ENCODE measurements around the gene SERTAD1.
"Not testable (repeated sequence)": the region's sequence is repeated elsewhere in the genome, so short reads cannot be mapped to it uniquely, and the experiment has no call there.

Gene SERTAD1

DNA sequence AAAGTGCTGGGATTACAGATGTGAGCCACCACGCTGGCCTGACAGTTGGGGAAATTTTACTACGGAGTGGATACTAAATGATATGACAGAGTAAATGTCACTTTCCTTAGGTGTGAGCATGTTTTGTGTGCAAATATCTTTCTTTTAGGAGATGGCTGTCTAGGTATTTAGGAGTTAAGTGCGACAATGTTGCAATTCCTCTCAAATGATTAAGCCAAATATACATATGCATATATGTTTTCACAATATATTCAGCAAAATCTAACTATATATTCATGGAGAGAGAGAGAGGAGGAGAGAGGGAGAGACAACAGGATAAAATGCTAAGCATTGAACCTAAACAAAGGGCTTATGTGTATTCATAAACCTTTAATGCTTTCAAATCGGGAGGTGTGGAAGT is 23.7 kb upstream of the SERTAD1 start:
- no peak for DNase-seq

DNA sequence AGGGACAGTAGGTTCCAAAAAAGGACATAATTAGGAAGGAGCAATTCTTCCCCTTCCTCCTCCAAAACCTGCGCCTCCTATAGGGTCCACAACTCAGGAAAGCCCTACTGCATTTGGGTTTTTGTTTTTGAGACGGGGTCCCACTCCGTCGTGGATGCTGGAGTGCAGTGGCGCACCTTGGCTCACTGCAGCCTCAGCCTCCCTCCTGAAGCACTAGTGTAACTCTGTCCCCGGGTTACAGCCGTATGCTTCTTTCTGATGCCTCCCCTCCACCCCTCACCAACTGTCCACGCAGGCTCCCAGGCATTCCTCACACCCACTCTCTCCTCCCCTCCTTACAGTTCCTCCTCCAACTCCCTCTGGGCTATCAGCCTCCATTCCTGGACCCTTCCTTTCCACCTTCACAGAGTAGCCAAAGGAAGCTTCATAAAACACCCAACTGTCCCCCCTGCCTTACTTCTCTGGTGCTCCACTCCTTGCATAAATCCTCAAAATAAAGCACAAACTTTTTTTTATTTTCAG is 20.5 kb upstream of the SERTAD1 start:
- no peak for DNase-seq

DNA sequence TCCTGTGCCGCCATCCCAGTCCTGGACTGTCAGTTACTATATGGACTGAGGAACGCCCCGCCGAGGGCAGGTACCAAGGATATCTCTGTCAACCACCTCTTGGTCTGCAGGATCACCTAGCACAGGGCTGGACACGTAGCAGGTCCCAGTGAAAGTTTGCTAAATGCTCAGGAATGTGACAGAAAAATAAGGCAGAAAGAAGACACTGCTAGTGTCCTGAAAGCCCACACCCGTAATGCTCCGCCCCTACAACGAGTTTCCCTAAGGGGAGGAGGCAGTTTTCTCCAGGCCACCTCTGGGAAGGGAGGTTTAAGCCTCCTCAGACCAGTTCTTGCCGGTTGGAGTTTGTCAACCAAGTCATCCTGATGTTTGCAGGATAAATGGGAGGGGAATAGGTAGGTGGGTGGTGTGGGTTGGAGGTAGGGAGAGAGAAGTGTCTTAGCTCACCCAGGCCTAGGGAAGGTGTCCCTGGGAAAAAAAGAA is 20.0 kb upstream of the SERTAD1 start:
- DNase-seq = no peak

DNA sequence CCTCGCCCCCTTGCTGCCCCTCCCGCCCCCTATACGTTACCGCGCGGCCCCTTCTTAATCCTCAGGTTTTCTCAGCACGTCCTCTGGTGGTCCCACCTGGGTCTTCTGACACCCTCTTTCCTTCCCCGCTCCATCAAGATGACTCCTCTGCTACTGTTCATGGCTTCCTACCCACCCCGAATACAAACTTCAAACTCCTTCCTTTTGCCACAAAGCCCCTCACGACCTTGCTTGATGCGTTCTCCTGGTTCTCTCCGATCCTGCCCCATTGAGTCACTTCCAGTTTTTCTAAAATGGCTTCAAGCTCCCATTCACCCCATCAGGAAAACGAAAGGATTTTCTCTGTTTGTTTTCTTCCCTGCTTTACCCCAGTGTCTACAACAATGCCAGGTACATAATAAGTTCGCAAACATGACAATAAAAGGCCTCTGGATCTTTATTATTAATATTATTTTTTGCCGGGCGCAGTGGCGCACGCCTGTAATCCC is 19.1 kb upstream of the SERTAD1 start:
- no peak for DNase-seq

DNA sequence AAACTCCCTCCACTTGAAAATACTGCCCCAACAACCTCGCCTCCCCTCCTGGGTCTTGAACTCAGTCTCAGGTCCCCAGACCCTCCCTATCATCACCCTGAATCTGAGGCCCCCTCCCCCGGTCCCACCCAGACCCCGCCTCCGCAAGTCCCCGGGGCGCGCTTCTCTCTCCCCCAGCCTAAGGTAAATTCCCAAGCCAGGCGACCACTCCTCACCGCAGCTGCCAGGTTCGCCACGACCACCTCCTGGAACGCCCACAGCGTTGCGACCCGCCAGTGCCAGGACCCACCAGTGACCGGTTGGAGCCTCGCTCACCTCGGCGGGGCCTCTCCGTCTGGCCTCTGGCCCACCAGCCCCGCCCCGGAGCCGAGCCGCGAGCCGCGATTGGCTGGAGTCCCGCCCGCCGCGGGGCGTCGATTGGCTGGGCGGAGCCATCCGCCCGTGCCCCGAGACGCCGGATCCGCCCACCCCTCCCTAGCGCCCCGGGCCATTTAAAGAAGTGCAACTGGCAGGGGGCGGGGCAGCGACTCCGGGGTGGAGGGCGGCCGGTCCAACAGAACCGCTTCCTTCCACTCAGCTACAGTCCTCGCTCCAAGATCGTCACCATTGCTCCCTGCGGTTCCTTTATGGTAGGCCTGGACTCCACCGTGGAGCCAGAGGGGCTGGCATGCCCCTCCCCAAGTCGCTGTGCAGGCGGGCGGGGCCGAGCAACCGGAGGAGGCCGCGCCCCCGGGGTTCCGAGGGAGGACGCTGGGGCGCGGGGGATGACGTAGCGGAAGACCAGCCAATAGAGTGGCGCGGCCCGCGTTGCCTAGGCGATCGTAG is 18.4 kb upstream of the SERTAD1 start, which contains the start of gene SERTAD3:
Gene SERTAD3 (minus strand): TSS at position 336 of the 825 bp plus-strand sequence. CDS start 2,255 bp downstream, outside the sequence.
- DNase-seq = peak; percentile 94

DNA sequence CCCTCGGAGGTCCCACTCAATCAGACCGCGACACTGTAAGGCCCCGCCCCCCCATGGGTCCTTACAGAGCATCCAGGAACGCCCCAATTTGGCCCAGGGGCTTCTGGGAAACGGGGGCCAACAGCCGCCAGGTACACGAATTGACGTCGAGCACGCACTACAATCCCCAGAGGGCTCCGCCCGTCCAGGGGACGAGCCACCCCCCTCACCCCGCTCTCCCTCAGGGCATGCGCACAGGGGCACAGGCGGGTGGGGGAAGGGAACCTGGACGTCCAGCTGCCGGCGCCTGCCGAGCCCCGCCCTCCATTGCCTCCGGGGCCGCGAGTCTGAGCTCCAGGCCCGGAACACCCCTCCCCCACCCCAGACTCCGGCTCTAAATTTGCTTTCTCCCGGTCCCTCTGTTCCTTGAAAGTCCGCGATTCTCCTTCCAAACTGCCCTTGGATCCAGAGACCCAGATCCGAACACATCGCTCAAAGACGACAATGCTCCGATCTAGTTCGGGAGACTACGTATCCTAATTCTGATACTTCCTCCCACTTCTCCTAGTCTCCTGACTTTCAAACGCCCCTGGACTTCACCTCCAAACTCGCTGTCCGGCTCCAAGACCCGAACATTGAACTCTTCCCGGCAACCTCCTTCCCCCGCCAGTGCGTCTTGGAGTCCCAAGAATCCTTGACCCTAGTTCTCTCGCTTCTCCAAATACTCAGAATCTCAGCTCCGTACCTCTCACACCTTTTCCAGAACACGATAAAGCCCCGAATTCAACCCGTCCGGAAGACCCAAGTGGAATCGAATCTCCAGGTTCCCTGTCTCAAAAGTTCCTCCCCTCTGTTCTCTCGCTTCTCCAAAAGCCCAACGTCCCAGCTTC is 17.6 kb upstream of the SERTAD1 start:
- peak; percentile 99 for DNase-seq

DNA sequence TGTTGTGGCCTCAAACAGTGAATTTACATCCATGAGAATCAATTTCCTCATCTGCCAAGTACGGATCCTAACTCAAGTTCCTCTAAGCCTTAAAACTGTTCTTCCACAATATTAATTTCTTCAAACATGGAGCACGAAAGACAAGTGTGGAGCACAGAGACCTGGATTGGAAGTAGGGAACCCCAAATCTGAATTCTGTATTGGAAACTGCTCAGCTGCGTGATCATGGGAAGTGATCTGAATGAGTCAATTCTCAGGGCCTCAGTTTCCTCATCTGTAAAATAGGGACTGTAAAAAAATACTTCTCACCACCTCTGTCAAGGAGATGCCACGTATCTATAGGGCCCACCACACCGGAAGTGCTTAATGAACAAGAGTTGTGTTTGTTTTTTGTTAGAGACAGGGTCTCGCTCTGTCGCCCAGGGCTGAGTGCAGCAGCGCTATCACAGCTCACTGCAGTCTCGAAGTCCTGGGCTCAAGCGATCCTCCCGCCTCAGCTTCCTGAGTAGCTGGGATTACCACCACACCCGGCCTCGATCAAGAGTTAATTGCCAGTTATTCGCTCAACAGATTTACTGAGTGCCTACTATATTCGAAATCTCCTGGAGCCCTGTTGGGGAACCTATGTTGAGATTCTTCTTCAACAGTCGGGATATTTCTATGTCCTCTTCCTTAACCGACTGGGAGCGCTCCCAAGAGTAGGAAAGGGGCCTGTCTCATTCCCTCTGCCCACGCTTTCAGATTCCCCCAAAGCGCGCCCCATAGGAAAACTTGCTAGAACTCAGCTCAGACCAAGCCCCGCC is 16.7 kb upstream of the SERTAD1 start:
- no peak for DNase-seq

DNA sequence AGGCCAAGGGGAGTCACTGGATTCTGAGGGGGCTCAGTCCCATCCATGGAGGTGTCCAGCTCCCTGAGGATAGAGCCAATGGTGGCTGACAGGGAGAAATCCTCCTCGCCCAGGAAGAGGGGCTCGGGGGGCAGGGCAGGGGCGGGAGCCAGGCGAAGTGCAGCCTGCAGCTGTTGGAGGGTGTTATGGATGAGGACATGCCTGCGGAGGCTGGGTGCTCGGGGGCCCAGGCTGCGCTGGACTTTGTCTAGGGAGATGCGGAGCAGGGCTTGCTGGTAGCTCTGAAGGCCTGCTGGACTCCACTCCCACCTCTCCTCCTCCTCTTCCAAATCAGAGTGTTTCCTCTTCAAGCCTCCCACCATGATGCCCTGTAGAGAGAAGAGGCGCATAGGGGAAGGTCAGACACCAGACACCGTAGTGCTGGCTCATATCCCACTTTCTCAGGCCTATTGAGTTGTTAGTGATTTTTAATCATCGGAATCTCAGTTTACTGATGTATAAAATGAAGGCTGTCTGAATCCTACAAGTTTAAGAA is 16.0 kb upstream of the SERTAD1 start:
- DNase-seq = no peak

DNA sequence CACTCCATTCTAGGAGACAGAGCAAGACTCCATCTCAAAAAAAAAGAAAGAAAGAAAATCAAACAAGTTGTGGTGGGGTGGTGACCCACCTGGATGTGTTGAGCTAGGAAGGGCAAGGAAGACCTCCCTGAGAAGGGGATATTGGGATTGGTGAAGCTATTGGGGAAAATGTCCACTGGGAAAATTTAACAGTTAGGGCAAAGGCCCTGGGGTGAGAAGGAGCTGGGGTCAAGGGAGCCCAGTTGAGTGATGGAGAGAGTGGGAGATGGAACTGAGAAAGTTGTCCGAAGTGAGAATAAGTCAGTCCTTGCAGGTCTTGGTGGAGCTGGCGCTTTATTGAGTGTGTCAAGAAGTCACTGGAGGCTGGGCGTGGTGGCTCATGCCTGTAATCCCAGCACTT is 12.5 kb upstream of the SERTAD1 start:
- DNase-seq = no peak

DNA sequence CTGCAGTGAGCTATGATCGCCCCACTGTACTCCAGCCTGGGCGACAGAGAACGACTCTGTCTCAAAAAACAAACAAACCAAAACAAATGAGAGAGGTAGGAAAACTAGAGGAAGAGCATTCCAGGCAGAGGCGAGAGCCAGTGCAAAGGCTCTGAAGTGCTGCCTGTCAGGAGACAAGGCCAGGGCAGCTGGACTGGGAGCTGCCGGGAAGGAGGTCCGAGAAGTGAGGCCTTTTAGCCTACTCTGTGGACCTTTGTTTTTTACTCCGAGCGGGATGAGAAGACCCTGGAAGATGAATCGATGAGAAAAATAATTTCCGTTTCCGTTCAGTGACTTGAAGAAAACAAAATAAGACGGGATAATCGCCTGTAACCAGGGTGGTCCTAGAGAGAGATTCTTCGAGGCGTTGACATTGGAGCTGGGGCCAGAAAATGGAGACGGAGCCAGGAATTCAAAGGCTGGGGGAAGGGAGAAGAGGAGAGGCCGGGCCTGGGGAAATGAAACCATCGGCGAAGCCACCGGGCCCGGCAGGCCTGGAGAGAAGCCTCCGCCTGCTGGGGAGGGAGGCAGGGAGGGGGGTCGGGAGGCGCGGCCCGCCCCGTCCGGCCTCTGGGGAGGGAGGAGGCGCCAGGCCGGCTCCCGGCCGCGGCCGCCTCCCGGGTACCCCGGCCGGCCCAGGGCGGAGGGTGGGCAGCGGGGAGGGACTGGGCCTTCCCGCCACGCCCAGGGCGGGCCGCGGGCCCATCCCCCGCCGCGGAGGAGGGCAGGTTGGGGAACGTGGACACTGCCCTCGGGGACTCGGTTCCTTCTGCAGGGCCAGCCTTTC is 7.8 kb upstream of the SERTAD1 start:
- DNase-seq = no peak

DNA sequence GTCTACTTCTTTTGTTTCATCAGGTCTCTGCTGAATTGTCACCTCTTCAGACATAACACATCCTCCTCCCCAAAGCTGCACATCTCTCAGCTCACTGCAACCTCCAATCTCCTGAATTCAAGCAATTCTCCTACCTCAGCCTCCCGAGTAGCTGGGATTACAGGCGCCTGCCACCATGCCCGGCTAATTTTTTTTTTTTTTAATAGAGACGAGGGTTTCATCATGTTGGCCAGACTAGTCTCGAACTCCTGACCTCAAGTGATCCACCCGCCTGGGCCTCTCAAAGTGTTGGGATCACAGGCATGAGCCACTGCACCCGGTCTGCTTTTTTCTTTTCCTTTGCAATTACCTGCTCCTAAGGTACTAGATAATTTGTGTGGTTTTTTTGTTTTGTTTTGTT is 7.0 kb upstream of the SERTAD1 start:
- not testable (repeated sequence) for DNase-seq

DNA sequence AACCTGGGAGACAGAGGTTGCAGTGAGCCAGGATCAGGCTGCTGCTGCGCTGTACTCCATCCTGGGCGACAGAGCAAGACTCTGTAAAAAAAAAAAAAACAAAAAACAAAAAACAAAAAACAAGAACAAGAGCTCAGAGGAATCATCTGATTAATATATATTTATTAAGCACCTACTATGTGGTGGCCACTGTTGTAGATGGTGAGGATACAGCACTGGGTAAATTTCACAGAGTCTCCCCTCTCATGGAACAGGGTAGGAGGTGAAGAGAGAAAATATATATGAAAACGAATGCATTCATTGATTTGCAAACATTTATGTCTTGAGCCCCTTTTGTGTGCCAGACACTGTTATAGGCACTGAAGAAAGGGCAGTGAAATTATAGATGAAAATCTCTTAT is 5.9 kb upstream of the SERTAD1 start:
- DNase-seq = no peak

DNA sequence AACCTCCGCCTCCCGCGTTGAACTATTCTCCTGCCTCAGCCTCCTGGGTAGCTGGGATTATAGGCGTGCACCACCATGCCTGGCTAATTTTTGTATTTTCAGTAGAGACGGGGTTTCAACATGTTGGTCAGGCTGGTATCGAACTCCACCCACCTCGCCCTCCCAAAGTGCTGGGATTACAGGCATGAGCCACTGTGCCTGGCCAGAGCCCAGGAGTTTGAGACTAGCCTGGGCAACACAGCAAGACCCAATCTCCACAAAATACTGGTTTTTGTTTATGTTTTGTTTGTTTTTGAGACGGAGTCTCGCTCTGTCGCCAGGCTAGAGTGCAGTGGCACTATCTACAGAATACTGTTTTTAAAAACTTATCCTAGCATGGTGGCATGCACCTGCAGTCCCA is 4.5 kb upstream of the SERTAD1 start:
- not testable (repeated sequence) for DNase-seq

DNA sequence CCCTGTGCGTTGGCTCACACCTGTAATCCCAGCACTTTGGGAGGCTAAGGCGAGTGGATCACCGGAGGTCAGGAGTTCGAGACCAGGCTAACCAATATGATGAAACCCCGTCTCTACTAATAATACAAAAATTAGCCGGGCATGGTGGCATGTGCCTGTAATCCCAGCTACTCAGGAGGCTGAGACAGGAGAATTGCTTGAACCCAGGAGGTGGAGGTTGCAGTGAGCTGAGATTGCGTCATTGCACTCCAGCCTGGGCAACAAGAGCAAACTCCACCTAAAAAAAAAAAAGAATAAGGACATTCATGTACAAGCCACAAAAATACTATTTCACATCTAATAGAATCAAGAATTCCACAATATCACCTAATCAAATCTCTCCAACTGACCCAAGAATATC is 2.4 kb upstream of the SERTAD1 start:
- DNase-seq = not testable (repeated sequence)

DNA sequence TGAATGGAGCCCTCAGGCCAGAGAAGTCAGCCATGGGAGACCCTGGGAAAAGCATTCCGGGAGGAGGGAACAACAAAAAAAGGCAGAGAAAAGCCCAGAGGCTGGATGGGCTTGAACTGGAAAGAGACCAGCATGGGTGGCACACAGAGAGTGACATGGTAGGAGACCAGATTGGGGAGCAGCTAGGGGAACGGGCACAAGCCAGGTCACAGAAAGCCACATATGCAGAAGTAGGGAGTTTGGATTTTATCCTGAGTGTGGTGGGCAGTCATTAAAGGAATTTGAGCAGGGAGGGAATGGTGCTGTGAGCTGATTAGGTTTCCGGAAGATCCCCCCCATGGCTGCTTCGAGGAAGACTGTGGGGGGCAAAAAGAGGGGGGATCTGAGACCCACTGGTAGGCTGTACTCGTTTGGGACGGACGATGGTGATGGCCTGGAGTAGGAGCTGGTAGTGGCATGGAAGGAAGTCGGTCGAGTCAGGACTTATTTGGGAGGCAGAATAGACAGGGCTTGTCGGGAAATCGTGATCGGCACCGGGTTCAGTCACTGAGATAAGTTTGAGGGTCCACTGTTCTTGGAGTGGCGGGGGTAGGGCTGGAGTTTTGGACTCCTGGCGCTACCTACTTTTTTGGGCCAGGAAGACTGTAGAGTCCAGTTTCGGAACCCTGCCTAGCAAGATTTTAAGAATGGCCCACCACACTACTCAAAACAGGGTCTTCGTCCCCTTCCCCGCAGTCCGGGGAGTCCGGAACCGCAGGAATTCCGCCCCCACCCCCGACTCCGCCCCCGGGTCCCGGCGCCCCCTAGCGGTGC is 949 bp downstream of the SERTAD1 start:
- no peak for DNase-seq

DNA sequence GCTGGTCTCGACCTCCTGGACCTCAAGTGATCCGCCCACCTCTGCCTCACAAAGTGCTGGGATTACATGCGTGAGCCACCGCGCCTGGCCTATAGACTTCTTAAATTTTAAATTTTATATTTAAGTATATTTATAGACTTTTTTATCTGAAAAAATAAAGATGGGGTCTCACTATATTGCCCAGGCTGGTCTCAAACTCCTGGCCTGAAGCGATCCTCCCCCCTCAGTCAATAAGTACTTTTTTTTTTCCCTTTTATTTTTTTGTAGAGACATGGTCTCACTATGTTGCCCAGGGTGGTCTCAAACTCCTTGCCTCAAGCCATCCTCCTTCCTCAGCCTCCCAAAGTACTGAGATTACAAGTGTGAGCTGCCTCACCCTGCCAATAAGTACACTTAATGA is 1.9 kb downstream of the SERTAD1 start:
- no peak for DNase-seq

DNA sequence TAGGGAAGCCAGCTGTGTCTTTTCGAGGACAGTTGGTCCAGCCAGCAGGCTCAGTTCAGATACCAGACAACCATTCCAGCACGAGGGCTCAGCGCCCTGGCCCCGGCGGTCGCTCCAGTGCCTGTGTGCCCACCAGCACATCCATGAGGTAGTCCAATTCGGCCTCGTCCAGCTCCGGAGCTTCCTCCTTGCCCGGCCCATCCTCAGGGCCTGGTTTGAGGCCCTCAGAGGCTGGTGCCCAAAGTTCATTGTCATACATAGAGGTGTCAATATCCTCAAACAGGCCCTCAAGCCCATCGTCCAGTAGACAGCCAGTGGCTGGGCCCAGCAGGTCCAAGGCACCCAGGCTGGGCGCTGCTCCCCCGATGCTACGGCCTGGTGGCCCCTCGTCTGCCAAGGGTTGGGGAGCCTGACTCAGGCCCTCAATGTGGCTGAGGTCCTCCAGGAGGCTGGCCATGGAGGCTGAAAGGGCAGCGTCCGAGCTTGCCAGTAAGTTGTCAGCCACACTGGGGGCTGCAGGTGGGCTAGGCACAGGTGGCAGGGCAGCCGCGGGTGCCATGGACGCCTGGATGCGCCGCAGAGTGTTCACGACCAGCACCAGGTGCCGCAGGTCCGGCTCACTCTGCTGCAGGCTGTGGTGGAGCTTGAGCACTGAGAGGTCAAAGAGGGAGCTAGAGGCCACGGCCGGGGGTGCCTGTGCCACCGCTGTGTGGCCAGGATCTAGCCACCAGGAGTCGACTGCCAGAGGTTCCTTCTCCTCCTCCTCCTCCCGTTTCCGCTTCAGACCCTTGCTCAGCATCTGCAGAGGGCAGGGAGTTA is 2.8 kb downstream of the SERTAD1 start:
- DNase-seq = no peak

DNA sequence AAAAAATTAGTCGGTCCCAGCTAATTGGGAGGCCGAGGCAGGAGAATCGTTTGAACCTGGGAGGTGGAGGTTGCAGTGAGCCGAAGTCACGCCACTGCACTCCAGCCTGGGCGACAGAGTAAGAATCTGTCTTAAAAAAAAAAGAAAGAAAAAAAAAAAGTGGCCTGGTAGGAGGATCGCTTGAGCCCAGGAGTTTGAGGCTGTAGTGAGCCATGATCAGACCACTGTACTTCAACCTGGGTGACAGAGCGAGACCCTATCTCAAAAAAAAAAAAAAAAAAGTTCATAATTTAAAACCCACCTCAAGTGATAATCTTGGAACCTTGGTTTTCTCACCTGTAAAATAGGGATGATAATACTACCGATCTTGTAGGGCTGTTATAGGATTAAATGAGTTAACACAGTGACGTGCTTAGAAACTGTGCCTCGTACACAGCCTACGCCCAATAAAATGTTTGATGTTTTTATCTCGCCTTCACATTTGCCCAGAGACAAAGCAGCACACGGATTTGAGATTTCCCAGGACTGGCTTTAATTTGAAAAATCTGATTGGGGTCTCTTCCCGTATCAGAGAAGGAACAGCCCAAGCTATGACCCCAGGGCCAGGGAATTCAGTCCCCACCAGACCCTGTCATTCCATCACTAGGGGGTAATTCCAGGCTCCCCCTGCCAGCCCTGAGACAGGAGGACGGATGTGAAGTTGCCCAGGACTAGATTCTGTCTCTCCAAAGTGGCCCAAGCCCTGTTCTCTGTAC is 3.6 kb downstream of the SERTAD1 start:
- no peak for DNase-seq

All from NCI-H1694 treated with DMSO at 0.1 percent for 48 hours (cell line).